ENCODE measurements around the gene BLTP1.

Gene BLTP1

GRCh38 chr4:122178961-122179360 lies 26.8 kb downstream of the BLTP1 start:
- DNase-seq, result no peak

- no peak for DNase-seq
Measured at GRCh38 chr4:122195718-122196117, 43.6 kb downstream of the BLTP1 start.

All from NCI-H69 (cell line).